Nephron (organoid): ENCODE results near the gene C6orf62.
"Not testable (repeated sequence)": the region's sequence is repeated elsewhere in the genome, so short reads cannot be mapped to it uniquely, and the experiment has no call there.

Source experiments
- H3K27ac Mint-ChIP-seq, 3 experiments: 2 replicates each; pipeline ENCODE4 v1.8.0; 2020; ENCODE audit warnings: mixed read lengths in 3 of 3, mild to moderate bottlenecking in 2 of 3, moderate library complexity in 1 of 3
- H3K27me3 Mint-ChIP-seq: 2 replicates; pipeline ENCODE4 v1.8.0; 2021; ENCODE audit warnings: low read depth, mild to moderate bottlenecking, moderate library complexity, mixed read lengths
- H3K36me3 Mint-ChIP-seq: 2 replicates; pipeline ENCODE4 v1.8.0; 2020; ENCODE audit warnings: low read depth, mixed read lengths
- H3K4me1 Mint-ChIP-seq: 2 replicates; pipeline ENCODE4 v1.8.0; 2020; ENCODE audit warnings: mixed read lengths
- H3K4me3 Mint-ChIP-seq, 3 experiments: 2 replicates each; pipeline ENCODE4 v1.8.0; 2020; ENCODE audit warnings: mild to moderate bottlenecking in 3 of 3, mixed read lengths in 3 of 3, moderate library complexity in 2 of 3
- H3K9me3 Mint-ChIP-seq: 2 replicates; pipeline ENCODE4 v1.8.0; 2020; ENCODE audit warnings: mixed read lengths
- CTCF ChIP-seq, 3 experiments: fragments of 200-600 bp; sonication (generic); IDR thresholded peaks; one replicate each; pipeline ENCODE4 v1.5.0; 2021; ENCODE audit warnings: antibody characterized with exemption in 3 of 3; ENCODE audit not compliant: unreplicated experiment in 3 of 3

Gene C6orf62

GRCh38 chr6:24761851-24762250 lies 42.9 kb upstream of the C6orf62 start:
- Mint-ChIP-seq H3K27ac (no peak overlapping the region), H3K9me3 (no peaks in the 10 kb centered on the region), H3K4me3 (no peak overlapping the region), H3K36me3 (no peaks in the 10 kb centered on the region), H3K27me3 (no peaks in the 10 kb centered on the region), H3K4me1 (no peaks in the 10 kb centered on the region)
- TF ChIP-seq CTCF (IDR thresholded peaks at IDR 0.05; ENCODE audit: unreplicated experiment in 3 of 3) = no peak

DNA sequence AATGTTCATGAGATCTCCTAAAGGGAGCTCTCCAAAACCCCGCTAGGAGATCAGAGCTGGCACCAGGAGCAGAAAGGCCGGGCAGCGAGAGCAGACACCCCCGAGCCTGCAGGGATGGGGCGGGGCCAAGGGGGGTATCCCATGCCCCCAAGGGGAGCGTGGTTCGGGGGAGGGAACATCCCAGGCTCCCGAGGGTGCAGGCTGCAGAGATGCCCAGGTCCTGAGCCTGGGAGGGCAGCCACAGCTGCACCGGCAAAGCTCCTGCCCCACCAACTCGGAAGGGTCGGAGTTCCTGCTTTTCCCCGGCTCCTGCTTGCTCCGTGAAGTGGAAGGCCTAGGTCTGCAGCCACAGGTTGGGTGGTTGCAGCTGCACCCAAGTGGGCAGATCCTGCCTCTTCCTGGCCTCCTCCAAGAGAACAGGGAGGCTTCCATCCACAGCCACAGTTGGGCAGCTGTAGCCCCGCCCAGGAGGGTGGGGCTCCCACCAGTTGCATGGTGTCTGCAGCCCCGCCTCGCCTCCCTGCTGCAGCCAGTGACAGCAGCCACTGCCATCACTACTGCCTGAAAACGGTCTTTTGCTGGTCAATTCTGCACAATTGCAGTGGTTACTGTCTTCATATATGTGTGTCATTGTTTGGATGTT lies 42.4 kb upstream of the C6orf62 start:
- no peak for TF ChIP-seq CTCF (IDR thresholded peaks at IDR 0.05; ENCODE audit: unreplicated experiment in 3 of 3)
- no peaks in the 10 kb centered on the region for H3K27me3 Mint-ChIP-seq
- H3K9me3 Mint-ChIP-seq = no peaks in the 10 kb centered on the region
- no peak overlapping the region for H3K4me3 Mint-ChIP-seq
- H3K36me3 Mint-ChIP-seq = no peaks in the 10 kb centered on the region
- no peak overlapping the region for H3K27ac Mint-ChIP-seq
- no peaks in the 10 kb centered on the region for H3K4me1 Mint-ChIP-seq

- Mint-ChIP-seq H3K36me3 (no peaks in the 10 kb centered on the region), H3K27me3 (no peaks in the 10 kb centered on the region), H3K4me1 (no peaks in the 10 kb centered on the region), H3K4me3 (no peak overlapping the region), H3K27ac (no peak overlapping the region), H3K9me3 (no peaks in the 10 kb centered on the region)
- no peak for TF ChIP-seq CTCF (IDR thresholded peaks at IDR 0.05; ENCODE audit: unreplicated experiment in 3 of 3)
Measured at GRCh38 chr6:24760210-24760609, 41.3 kb upstream of the C6orf62 start.

DNA sequence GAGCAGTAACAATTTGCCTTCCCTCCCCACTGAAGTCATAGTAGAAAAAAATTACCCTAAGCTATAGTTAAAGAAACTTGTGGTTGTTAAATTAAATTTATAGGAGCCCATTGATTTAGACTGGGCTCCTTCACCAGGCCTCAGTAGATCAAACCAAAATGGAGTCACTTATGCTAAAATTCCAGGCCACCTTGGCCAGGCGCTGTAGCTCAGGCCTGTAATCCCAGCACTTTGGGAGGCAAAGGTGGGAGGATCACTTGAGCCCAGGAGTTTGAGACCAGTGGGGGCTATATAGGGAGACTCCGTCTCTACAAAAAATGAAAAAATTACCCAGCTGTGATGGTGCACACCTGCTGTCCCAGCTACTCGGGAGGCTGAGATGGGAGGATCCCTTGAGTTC lies 40.8 kb upstream of the C6orf62 start:
- H3K4me1 Mint-ChIP-seq = no peaks in the 10 kb centered on the region
- H3K36me3 Mint-ChIP-seq = no peaks in the 10 kb centered on the region
- no peak overlapping the region for H3K4me3 Mint-ChIP-seq
- TF ChIP-seq CTCF (IDR thresholded peaks at IDR 0.05; ENCODE audit: unreplicated experiment in 3 of 3) = no peak
- no peak overlapping the region for H3K27ac Mint-ChIP-seq
- no peaks in the 10 kb centered on the region for H3K27me3 Mint-ChIP-seq
- no peaks in the 10 kb centered on the region for H3K9me3 Mint-ChIP-seq

GRCh38 chr6:24757611-24758010 lies 38.7 kb upstream of the C6orf62 start:
- no peak for TF ChIP-seq CTCF (IDR thresholded peaks at IDR 0.05; ENCODE audit: unreplicated experiment in 3 of 3)
- no peak overlapping the region for H3K4me3 Mint-ChIP-seq
- no peaks in the 10 kb centered on the region for H3K27me3 Mint-ChIP-seq
- no peaks in the 10 kb centered on the region for H3K36me3 Mint-ChIP-seq
- H3K27ac Mint-ChIP-seq = no peak overlapping the region
- peaks cover 3% of the 10 kb centered on the region for H3K9me3 Mint-ChIP-seq
- H3K4me1 Mint-ChIP-seq = no peaks in the 10 kb centered on the region

GRCh38 chr6:24755279-24755678 lies 36.3 kb upstream of the C6orf62 start:
- H3K36me3 Mint-ChIP-seq = no peaks in the 10 kb centered on the region
- H3K27me3 Mint-ChIP-seq = no peaks in the 10 kb centered on the region
- no peak overlapping the region for H3K4me3 Mint-ChIP-seq
- no peak for TF ChIP-seq CTCF (IDR thresholded peaks at IDR 0.05; ENCODE audit: unreplicated experiment in 3 of 3)
- H3K4me1 Mint-ChIP-seq = no peaks in the 10 kb centered on the region
- H3K27ac Mint-ChIP-seq = no peak overlapping the region
- H3K9me3 Mint-ChIP-seq = peaks cover 3% of the 10 kb centered on the region

- not testable (repeated sequence) for H3K9me3 Mint-ChIP-seq, H3K36me3 Mint-ChIP-seq, H3K4me1 Mint-ChIP-seq, H3K27ac Mint-ChIP-seq, H3K4me3 Mint-ChIP-seq, H3K27me3 Mint-ChIP-seq
Measured at GRCh38 chr6:24754378-24754777, 35.4 kb upstream of the C6orf62 start.
